Embryonic facial prominence (tissue), 1 donor: ENCODE measurements around the gene AKR1A1.
"Not testable (repeated sequence)": the region's sequence is repeated elsewhere in the genome, so short reads cannot be mapped to it uniquely, and the experiment has no call there.

Source experiments
- DNase-seq: peaks from one replicate; pipeline ENCODE4 v3.0.0-alpha.2; 2016; ENCODE audit errors: extremely low spot score

AKR1A1 gene

DNA sequence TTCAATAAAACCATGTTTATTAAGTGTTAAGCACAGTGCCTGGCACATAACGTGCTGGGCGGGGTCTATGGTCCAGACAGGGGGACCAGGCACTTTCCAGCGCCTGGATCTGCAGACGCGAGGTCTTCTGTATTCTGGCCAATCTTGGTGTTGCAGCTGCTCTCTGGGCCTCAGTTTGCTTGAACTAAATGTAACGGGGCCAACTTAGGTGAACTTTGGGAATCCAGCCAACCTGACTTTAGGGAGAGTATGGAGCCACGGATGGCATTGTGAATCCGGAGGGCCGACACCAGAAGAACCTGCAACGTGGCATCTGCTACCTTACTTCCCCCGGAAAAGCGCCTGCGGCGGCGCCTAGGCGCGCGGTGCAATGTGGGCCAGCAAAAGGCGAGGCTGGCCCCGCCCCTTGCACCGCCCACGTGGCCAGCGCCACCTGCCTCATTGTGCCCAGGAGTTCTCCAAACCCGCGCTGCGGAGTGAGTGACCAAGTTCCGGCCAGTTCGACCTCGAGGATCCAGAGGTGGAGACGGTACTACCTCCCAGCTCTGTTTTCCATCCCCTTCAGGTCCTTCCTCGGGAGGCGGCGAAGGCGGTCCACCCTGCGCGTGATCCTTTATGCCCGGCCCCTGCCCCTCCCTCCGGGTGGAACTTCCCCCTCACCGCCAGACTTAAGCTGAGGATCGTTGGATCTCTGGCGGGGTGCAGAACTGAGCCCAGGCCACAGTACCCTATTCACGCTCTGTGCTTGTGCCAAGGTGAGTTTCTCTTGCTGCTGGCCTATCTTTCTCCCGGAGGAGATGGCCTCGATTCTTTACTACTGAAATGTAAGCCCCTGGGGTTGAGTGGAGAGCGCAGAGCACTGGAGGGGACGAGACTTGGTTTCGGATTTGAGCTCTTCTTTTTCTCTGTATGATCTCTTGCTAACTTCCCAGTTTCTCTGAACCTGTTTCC, at the start of gene AKR1A1:
AKR1A1 (plus strand) TSS at position 426 of the 951 bp plus-strand sequence. CDS start 10,969 bp downstream, outside the sequence.
- peak; percentile 69 for DNase-seq

DNA sequence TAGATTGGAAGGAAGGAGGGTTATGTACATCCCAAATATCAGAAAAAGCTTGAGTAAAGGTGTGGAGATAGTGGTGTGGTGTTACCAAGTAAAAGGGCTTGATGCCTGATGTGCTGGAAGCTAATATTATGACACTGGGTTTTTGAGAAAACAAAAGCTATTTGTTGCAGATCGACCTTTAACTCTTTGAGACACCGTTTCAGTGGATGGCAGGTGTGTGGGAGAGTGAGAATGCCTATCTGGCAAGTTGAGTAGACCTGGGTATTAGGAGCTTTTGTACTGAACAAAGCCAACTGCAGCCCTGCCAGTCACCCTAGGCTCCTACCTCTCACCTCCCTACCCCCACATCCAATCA, 49.1 kb upstream of the AKR1A1 start:
- no peak for DNase-seq

GRCh38 chr1:45503462-45504360, 46.9 kb upstream of the AKR1A1 start:
- no peak for DNase-seq

GRCh38 chr1:45507195-45507594, 43.4 kb upstream of the AKR1A1 start:
- no peak for DNase-seq

- peak; percentile 3 for DNase-seq
These were observed 42.7 kb upstream of the AKR1A1 start for GRCh38 chr1:45507893-45508292.

DNA sequence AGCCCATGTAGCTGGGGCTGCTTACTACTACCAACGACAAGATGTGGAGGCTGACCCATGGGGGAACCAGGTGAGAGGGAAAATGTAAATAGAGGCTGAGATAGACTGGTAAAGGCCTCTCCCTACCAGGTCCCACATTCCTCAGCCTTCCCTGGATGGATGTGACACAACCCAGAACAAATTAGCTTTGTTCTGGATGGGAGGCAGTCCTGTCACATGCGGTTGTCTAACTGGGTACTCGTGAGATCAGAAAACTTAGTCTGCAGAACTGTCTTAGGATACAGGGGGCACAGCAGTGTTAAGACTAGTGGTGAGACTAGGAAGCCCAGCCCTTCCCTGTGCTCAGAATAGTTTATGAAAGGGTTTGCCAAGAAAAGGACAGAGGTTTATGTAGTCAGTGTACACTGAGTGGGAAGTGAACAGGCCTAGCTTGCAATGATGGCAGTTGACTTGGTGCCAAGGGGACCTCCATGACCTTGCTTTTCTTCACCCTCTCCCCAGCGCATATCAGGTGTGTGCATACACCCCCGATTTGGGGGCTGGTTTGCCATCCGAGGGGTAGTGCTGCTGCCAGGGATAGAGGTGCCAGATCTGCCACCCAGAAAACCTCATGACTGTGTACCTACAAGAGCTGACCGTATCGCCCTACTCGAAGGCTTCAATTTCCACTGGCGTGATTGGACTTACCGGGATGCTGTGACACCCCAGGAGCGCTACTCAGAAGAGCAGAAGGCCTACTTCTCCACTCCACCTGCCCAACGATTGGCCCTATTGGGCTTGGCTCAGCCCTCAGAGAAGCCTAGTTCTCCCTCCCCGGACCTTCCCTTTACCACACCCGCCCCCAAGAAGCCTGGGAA, 42.1 kb upstream of the AKR1A1 start:
- DNase-seq, result no peak

DNA sequence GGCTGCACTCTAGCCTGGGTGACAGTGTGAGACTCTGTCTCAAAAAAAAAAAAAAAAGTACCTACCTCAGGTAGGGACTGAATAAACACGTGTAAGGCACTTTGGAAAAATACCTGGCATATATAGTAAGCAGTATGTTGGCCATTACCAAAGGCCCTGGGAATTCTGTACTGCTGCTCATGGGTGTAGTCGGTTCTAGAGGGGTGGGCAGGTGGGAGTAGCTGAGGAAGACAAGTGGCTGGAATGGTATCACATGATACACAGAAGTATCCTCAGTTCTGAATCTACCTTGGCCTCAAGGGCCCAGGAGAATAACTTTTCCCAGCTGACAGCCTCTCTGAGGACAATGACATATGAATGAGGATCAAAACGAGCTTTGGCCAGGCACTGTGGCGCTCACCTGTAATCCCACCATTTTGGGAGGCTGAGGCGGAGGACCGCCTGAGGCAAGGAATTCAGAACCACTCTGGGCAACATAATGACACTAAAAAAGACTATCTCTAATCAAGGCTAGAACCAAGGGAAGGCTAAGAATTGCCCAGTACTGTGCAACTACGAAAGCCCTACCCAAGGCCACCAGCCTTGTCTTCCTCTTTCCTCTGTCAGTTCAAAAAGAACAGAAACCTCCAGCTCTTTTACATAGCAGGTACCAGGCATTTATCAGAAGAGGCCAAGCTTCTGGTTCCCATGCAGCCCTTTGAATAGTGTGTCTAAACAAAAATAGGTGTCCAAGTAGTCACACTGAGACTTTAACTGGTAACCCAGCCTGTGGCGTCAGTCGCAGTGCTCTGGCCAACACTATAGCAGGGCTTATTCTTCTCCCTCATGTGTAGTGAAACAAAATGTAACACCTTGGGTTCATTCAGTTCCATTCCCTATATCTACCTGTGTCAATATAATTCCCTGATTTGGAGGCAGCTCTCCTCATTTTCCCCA, 40.3 kb upstream of the AKR1A1 start:
- DNase-seq, result no peak

GRCh38 chr1:45510972-45511527, 39.6 kb upstream of the AKR1A1 start:
- no peak for DNase-seq

DNA sequence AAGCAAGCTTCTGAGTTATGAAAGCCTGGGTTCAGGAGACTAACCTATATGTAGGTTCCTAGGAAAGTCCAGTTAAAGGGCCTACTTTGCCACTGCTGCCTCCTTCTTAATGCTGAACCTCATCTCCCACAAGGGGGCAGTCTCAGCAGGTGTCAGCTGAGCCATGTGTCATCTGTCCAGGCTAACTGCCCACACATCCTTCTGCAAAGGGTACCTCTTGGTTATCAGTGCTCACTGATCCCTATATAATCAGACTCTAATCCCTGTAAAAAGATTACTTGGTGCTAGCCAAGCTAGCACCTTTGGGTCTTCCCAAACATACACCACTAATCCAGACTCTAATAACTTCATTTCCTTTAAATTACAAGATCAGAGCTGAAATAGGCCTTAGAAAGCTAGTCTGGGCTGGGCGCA, 38.0 kb upstream of the AKR1A1 start:
- peak; percentile 4 for DNase-seq

DNA sequence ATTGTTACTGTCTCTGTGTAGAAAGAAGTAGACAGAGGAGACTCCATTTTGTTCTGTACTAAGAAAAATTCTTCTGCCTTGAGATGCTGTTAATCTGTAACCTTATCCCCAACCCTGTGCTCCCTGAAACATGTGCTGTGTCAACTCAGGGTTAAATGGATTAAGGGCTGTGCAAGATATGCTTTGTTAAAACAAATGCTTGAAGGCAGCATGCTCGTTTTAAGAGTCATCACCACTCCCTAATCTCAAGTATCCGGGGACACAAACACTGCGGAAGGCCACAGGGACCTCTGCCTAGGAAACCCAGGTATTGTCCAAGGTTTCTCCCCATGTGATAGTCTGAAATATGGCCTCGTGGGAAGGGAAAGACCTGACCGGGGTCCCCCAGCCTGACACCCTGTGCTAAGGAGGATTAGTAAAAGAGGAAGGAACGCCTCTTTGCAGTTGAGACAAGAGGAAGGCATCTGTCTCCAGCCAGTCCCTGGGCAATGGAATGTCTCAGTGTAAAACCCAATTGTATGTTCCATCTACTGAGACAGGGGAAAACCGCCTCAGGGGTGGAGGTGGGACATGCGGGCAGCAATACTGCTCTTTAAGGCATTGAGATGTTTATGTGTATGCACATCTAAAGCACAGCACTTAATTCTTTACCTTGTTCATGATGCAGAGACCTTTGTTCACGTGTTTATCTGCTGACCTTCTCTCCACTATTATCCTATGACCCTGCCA, 36.9 kb upstream of the AKR1A1 start:
- not testable (repeated sequence) for DNase-seq

- DNase-seq, result no peak
These were observed 34.6 kb upstream of the AKR1A1 start for GRCh38 chr1:45516036-45516435.

DNA sequence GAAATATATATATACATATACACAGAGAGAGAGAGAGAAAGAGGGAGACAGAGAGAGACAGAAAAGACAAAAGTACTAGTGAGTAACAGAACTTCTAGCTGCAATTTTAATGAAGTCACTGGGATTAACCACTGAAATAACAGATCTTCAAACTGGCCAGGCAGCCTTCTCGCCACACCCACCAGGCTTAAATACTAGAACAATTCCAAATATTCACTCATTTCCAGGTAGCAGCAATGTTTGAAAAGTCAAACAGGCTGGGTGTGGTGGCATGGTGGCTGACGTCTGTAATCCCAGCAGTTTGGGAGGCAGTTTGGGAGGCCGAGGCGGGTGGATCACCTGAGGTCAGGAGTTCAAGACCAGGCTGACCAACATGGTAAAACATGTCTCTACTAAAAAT, 34.2 kb upstream of the AKR1A1 start:
- no peak for DNase-seq

DNA sequence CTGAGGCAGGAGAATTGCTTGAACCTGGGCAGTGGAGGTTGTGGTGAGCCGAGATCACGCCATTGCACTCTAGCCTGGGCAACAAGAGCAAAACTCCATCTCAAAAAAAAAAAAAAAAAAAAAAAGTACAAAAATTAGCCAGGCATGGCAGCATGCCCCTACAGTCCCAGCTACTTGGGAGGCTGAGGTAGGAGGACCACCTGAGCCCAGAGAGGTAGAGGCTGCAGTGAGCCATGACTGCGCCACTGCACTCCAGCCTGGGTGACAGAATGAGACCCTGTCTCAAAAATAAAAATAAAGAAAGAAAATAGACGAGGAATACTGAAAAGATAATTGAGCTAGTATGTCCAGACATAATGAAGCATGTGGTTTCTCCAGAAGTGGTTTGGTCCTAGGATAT, 32.3 kb upstream of the AKR1A1 start:
- not testable (repeated sequence) for DNase-seq

GRCh38 chr1:45518910-45519309, 31.7 kb upstream of the AKR1A1 start:
- no peak for DNase-seq

GRCh38 chr1:45519774-45520173, 30.9 kb upstream of the AKR1A1 start:
- DNase-seq, result not testable (repeated sequence)

DNA sequence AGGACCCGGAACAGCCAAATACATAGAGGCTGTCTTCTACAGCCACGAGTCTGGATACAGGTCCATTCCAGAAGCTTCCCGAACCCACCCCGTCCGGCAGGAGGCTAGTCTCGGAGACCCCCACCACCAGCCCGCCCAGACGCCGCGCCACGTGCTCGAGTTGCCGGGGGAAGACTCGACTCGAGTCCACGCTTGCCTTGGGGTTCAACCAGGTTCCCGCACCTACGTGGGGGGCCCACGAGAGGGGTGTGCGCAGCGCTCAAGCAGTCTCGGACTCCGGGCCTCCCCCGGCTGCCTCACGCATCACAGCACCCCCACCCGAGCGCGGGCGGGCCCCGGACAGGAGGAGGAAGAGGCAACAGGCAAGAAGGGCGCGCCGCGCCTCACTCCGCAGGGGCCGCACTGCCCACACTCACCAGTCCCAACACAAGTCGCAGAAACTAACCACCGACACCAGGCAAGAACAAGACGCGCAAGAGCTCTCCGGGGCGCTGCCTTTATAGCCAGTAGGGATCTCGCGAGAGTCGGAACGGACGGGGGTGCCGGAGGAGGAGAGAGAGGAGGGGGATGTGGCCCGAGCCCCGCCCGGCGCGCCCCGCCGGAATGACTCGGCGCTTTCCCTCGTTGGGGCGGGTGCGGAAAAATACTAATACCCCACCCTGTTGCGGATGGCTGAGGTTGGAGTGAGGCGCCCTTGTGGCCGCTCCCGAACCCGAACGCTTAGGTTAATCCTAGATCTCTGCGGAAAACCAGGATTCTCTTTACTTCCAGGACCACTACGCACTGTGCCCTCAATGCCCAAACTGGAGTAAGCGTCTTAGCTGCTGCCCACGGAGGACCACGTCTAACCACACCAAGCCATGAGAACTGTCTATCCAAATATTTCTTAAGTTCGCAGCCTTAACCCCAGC, 29.0 kb upstream of the AKR1A1 start, which contains the start of gene PRDX1:
PRDX1 (minus strand) TSS at position 472 of the 911 bp plus-strand sequence. CDS start 2,841 bp downstream, outside the sequence.
- DNase-seq, result peak; percentile 93

DNA sequence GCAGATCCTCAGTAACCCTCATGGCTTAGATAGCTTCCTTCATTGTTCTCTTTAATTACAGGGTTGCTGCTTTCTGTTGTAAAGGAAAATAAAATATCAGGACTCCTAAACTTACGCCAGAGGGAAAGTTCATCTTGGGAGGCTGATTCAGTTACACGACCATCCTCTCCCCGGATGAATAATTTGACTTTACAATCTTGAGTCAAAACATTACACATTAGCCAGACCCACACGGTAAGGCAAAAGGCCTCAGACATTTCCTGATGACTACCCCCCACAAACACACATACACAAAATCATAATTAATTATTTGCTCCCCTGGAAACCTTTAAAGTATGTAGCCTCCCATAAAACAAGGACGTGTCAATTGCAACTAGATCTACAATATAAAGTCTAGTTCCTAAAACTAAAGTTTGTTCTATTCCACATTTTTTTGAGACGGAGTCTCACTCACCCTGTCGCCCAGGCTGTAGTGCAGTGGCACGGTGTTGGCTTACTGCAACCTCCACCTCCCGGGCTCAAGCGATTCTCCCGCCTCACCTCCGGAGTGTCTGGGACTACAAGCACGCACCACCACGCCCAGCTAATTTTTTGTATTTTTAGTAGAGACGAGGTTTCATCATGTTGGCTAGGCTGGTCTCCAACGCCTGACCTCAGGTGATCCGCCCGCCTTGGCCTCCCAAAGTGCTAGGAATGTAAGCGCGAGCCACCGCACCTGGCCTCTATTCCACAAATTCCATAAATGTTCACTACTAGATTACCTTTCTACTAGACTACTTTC, 28.1 kb upstream of the AKR1A1 start:
- DNase-seq, result no peak
